ENCODE data around the gene MST1. TPM values are rescaled to one million over a fixed set of nuclear protein-coding genes. Genes with fewer than 3 reads are reported as not detected.
A peak's percentile ranks its signal among the peaks of the same experiment; 100 is the strongest.

MST1 gene
- total and polyA plus RNA-seq, 2 donors (not counting 1 experiment from before 2014, with no cell fraction given): 3.5 to 6.6 TPM

GRCh38 chr3:49701388-49702077 lies 12.3 kb upstream of the MST1 start:
- Histone ChIP-seq H3K4me3 (replicated peaks in 1 of 4; ENCODE audit: control extremely low read depth in 1 of 4, insufficient read depth in 1 of 4, low read depth in 3 of 4, low read length in 4 of 4) (no peak overlapping the region), H3K4me2 (ENCODE audit: extremely low read depth, insufficient read depth, low read length) (no peak overlapping the region), H3K27me3 (ENCODE audit: control insufficient read depth, insufficient read depth, low read length) (no peaks in the 10 kb centered on the region), H3K79me2 (ENCODE audit: control insufficient read depth, insufficient read depth, low read length) (no peaks in the 10 kb centered on the region), H3K27ac (ENCODE audit: insufficient read depth, low read length) (no peak overlapping the region), H3K36me3 (ENCODE audit: control insufficient read depth, insufficient read depth, low read length) (peaks cover 10% of the 10 kb centered on the region), H2AFZ (ENCODE audit: low read length) (no peak overlapping the region), H4K20me1 (ENCODE audit: control insufficient read depth, extremely low read depth, insufficient read depth, low read length) (peaks cover 2% of the 10 kb centered on the region), H3K4me1 (ENCODE audit: control insufficient read depth, extremely low read depth, insufficient read depth, low read length) (no peaks in the 10 kb centered on the region), H3K9me3 (ENCODE audit: control insufficient read depth, insufficient read depth, low read depth, low read length) (no peaks in the 10 kb centered on the region), H3K9ac (ENCODE audit: insufficient read depth, low read length) (no peak overlapping the region)
- DNase-seq (ENCODE audit: low read depth in 2 of 2): no peak
- TF ChIP-seq CTCF (conservative IDR thresholded peaks at IDR 0.05 in 1 of 2, IDR thresholded peaks at IDR 0.05 in 1 of 2; ENCODE audit: low read depth in 1 of 2, low read length in 2 of 2) (peak; percentile 46 to 53), EZH2 (IDR thresholded peaks at IDR 0.05; ENCODE audit: low read length, missing control alignments) (no peak)

GRCh38 chr3:49700453-49701128 lies 11.3 kb upstream of the MST1 start:
- Histone ChIP-seq H4K20me1 (ENCODE audit: control insufficient read depth, extremely low read depth, insufficient read depth, low read length) (peaks cover 2% of the 10 kb centered on the region), H3K27me3 (ENCODE audit: control insufficient read depth, insufficient read depth, low read length) (no peaks in the 10 kb centered on the region), H3K4me2 (ENCODE audit: extremely low read depth, insufficient read depth, low read length) (no peak overlapping the region), H3K4me1 (ENCODE audit: control insufficient read depth, extremely low read depth, insufficient read depth, low read length) (no peaks in the 10 kb centered on the region), H3K4me3 (replicated peaks in 1 of 4; ENCODE audit: control extremely low read depth in 1 of 4, insufficient read depth in 1 of 4, low read depth in 3 of 4, low read length in 4 of 4) (no peak overlapping the region), H3K79me2 (ENCODE audit: control insufficient read depth, insufficient read depth, low read length) (no peaks in the 10 kb centered on the region), H3K9ac (ENCODE audit: insufficient read depth, low read length) (no peak overlapping the region), H3K36me3 (ENCODE audit: control insufficient read depth, insufficient read depth, low read length) (peaks cover 9% of the 10 kb centered on the region), H3K27ac (ENCODE audit: insufficient read depth, low read length) (no peak overlapping the region), H3K9me3 (ENCODE audit: control insufficient read depth, insufficient read depth, low read depth, low read length) (no peaks in the 10 kb centered on the region), H2AFZ (ENCODE audit: low read length) (no peak overlapping the region)
- DNase-seq (ENCODE audit: low read depth in 2 of 2): no peak
- TF ChIP-seq EZH2 (IDR thresholded peaks at IDR 0.05; ENCODE audit: low read length, missing control alignments) (no peak), CTCF (conservative IDR thresholded peaks at IDR 0.05 in 1 of 2, IDR thresholded peaks at IDR 0.05 in 1 of 2; ENCODE audit: low read depth in 1 of 2, low read length in 2 of 2) (no peak)

GRCh38 chr3:49700014-49700413 lies 10.7 kb upstream of the MST1 start:
- no peaks in the 10 kb centered on the region for H3K27me3 ChIP-seq (ENCODE audit: control insufficient read depth, insufficient read depth, low read length)
- no peak overlapping the region for H3K4me2 ChIP-seq (ENCODE audit: extremely low read depth, insufficient read depth, low read length)
- H3K4me3 ChIP-seq (replicated peaks in 1 of 4; ENCODE audit: control extremely low read depth in 1 of 4, insufficient read depth in 1 of 4, low read depth in 3 of 4, low read length in 4 of 4): no peak overlapping the region
- H4K20me1 ChIP-seq (ENCODE audit: control insufficient read depth, extremely low read depth, insufficient read depth, low read length): peaks cover 2% of the 10 kb centered on the region
- H3K79me2 ChIP-seq (ENCODE audit: control insufficient read depth, insufficient read depth, low read length): no peaks in the 10 kb centered on the region
- H3K36me3 ChIP-seq (ENCODE audit: control insufficient read depth, insufficient read depth, low read length): peaks cover 8% of the 10 kb centered on the region
- no peak for DNase-seq (ENCODE audit: low read depth in 2 of 2)
- H3K27ac ChIP-seq (ENCODE audit: insufficient read depth, low read length): no peak overlapping the region
- no peaks in the 10 kb centered on the region for H3K9me3 ChIP-seq (ENCODE audit: control insufficient read depth, insufficient read depth, low read depth, low read length)
- H3K9ac ChIP-seq (ENCODE audit: insufficient read depth, low read length): no peak overlapping the region
- TF ChIP-seq CTCF (conservative IDR thresholded peaks at IDR 0.05 in 1 of 2, IDR thresholded peaks at IDR 0.05 in 1 of 2; ENCODE audit: low read depth in 1 of 2, low read length in 2 of 2) (no peak), EZH2 (IDR thresholded peaks at IDR 0.05; ENCODE audit: low read length, missing control alignments) (no peak)
- H3K4me1 ChIP-seq (ENCODE audit: control insufficient read depth, extremely low read depth, insufficient read depth, low read length): no peaks in the 10 kb centered on the region
- H2AFZ ChIP-seq (ENCODE audit: low read length): no peak overlapping the region
